ENCODE measurements around the gene ALB. TPM values are rescaled to one million over a fixed set of nuclear protein-coding genes. Genes with fewer than 3 reads are reported as not detected.

Gene ALB
- total RNA-seq, 1 donor from 2014 or later: not detected

- DNase-seq (no peak), ATAC-seq (ENCODE audit: low read depth) (no peak)
- intact Hi-C loops (cut with micrococcal nuclease): no loop called here
- Mint-ChIP-seq H3K36me3 (ENCODE audit: low read depth) (no peaks in the 10 kb centered on the region), H3K4me1 (no peaks in the 10 kb centered on the region), H3K4me3 (no peak overlapping the region), H3K9me3 (no peaks in the 10 kb centered on the region), H3K27me3 (no peaks in the 10 kb centered on the region), H3K27ac (no peak overlapping the region)
- no peak for TF ChIP-seq CTCF (IDR thresholded peaks at IDR 0.05)
- CTCF ChIA-PET: no interaction called here
- POLR2A ChIA-PET: no interaction called here
These were observed 16.5 kb downstream of the ALB start for GRCh38 chr4:73420615-73421014.

- Mint-ChIP-seq H3K36me3 (ENCODE audit: low read depth) (no peaks in the 10 kb centered on the region), H3K27me3 (no peaks in the 10 kb centered on the region), H3K4me3 (no peak overlapping the region), H3K27ac (no peak overlapping the region), H3K4me1 (no peaks in the 10 kb centered on the region), H3K9me3 (no peaks in the 10 kb centered on the region)
- ATAC-seq (ENCODE audit: low read depth) (no peak), DNase-seq (no peak)
- TF ChIP-seq CTCF (IDR thresholded peaks at IDR 0.05): no peak
- intact Hi-C loops (cut with micrococcal nuclease): no loop called here
- ChIA-PET POLR2A (no interaction called here), CTCF (no interaction called here)
These were observed 17.8 kb downstream of the ALB start for GRCh38 chr4:73421708-73422457.

- ChIA-PET POLR2A (no interaction called here), CTCF (no interaction called here)
- Mint-ChIP-seq H3K27me3 (no peaks in the 10 kb centered on the region), H3K36me3 (ENCODE audit: low read depth) (no peaks in the 10 kb centered on the region), H3K27ac (no peak overlapping the region), H3K9me3 (no peaks in the 10 kb centered on the region), H3K4me1 (no peaks in the 10 kb centered on the region), H3K4me3 (no peak overlapping the region)
- TF ChIP-seq CTCF (IDR thresholded peaks at IDR 0.05): no peak
- DNase-seq: no peak
- intact Hi-C loops (cut with micrococcal nuclease): no loop called here
- ATAC-seq (ENCODE audit: low read depth): no peak
These were observed 18.3 kb downstream of the ALB start for GRCh38 chr4:73422458-73422752.

- Mint-ChIP-seq H3K9me3 (no peaks in the 10 kb centered on the region), H3K4me1 (no peaks in the 10 kb centered on the region), H3K4me3 (no peak overlapping the region), H3K27ac (no peak overlapping the region), H3K27me3 (no peaks in the 10 kb centered on the region), H3K36me3 (ENCODE audit: low read depth) (no peaks in the 10 kb centered on the region)
- ATAC-seq (ENCODE audit: low read depth) (no peak), DNase-seq (no peak)
- CTCF ChIA-PET: no interaction called here
- POLR2A ChIA-PET: no interaction called here
- intact Hi-C loops (cut with micrococcal nuclease): no loop called here
- TF ChIP-seq CTCF (IDR thresholded peaks at IDR 0.05): no peak
These were observed 19.1 kb downstream of the ALB start for GRCh38 chr4:73423184-73423583.

- intact Hi-C loops (cut with micrococcal nuclease): no loop called here
- no peaks in the 10 kb centered on the region for H3K36me3 Mint-ChIP-seq (ENCODE audit: low read depth)
- no peak overlapping the region for H3K4me3 Mint-ChIP-seq
- ATAC-seq (ENCODE audit: low read depth) (no peak), DNase-seq (no peak)
- H3K4me1 Mint-ChIP-seq: no peaks in the 10 kb centered on the region
- no peaks in the 10 kb centered on the region for H3K9me3 Mint-ChIP-seq
- no peak overlapping the region for H3K27ac Mint-ChIP-seq
- ChIA-PET CTCF (interaction anchor here (0.6 kb wide), 1 partner anchor 231 kb away, joined by 3 read pairs; no protein-coding TSS in a partner anchor), POLR2A (no interaction called here)
- no peak for TF ChIP-seq CTCF (IDR thresholded peaks at IDR 0.05)
- no peaks in the 10 kb centered on the region for H3K27me3 Mint-ChIP-seq
These were observed 22.6 kb downstream of the ALB start for GRCh38 chr4:73426666-73427065.

Data from activated B cell treated with CpG ODN at 0.5 μM for 24 hours (primary cell).